ENCODE results near the gene ACTL9.
"Not testable (repeated sequence)": the region's sequence is repeated elsewhere in the genome, so short reads cannot be mapped to it uniquely, and the experiment has no call there.

Gene ACTL9, protein sequence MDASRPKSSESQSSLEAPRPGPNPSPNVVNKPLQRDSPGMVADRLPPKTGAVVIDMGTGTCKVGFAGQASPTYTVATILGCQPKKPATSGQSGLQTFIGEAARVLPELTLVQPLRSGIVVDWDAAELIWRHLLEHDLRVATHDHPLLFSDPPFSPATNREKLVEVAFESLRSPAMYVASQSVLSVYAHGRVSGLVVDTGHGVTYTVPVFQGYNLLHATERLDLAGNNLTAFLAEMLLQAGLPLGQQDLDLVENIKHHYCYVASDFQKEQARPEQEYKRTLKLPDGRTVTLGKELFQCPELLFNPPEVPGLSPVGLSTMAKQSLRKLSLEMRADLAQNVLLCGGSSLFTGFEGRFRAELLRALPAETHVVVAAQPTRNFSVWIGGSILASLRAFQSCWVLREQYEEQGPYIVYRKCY

DNA sequence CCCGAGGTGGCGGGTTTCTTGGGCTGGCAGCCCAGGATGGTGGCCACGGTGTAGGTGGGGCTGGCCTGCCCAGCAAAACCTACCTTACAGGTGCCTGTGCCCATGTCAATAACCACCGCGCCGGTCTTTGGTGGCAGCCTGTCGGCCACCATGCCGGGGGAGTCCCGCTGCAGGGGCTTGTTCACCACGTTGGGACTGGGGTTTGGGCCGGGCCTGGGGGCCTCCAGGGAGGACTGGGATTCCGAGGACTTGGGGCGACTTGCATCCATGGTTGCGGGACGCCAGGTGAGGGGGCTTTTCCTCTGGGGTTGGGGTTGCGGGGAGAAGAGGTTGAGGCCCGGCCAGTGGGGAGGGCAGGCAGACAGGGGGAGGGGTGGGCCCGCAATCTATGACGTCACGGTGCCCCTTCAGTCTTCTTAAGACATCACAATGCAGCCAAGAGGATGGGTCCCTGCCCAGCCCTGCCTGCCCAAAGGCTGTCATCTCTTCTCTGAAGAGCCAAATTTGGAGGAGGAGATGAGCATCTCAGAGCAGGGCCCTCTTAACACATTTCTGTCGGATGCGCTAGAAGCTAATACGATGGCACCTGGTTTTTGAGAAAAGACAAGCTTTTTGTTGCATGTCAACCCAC is at the start of gene ACTL9:
ACTL9 (minus strand) TSS at position 363 of the 631 bp plus-strand sequence; CDS start at position 269, 94 bp downstream.
- DNase-seq: no peak

DNA sequence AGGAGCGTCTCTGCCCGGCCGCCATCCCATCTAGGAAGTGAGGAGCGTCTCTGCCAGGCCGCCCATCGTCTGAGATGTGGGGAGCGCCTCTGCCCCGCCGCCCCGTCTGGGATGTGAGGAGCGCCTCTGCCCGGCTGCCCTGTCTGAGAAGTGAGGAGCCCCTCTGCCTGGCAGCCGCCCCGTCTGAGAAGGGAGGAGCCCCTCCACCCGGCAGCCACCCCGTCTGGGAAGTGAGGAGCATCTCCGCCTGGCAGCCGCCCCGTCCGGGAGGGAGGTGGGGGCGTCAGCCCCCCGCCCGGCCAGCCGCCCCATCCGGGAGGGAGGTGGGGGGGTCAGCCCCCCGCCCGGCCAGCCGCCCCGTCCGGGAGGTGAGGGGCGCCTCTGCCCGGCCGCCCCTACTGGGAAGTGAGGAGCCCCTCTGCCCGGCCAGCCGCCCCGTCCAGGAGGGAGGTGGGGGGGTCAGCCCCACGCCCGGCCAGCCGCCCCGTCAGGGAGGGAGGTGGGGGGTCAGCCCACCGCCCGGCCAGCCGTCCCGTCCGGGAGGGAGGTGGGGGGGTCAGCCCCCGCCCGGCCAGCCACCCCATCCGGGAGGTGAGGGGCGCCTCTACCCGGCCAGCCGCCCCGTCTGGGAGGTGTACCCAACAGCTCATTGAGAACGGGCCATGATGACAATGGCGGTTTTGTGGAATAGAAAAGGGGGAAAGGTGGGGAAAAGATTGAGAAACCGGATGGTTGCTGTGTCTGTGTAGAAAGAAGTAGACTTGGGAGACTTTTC is 40.9 kb upstream of the ACTL9 start:
- not testable (repeated sequence) for DNase-seq

GRCh38 chr19:8738377-8738776 is 39.8 kb upstream of the ACTL9 start:
- DNase-seq: no peak

DNA sequence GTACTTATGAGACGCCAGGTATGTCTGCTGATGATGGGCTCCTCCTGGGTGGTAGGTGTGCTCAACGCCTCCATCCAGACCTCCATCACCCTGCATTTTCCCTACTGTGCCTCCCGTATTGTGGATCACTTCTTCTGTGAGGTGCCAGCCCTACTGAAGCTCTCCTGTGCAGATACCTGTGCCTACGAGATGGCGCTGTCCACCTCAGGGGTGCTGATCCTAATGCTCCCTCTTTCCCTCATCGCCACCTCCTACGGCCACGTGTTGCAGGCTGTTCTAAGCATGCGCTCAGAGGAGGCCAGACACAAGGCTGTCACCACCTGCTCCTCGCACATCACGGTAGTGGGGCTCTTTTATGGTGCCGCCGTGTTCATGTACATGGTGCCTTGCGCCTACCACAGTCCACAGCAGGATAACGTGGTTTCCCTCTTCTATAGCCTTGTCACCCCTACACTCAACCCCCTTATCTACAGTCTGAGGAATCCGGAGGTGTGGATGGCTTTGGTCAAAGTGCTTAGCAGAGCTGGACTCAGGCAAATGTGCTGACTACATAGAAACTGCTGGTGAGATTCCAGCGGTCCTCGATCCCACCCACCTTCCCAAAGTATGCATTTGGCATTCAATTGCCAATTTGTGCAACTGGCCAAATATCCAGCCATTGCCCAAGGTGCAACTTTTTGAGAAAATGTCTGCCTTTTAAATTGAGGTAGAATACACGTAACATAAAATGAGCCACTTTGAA is 33.0 kb upstream of the ACTL9 start:
- no peak for DNase-seq

- DNase-seq: no peak
These were observed 25.7 kb upstream of the ACTL9 start for GRCh38 chr19:8724276-8724675.

DNA sequence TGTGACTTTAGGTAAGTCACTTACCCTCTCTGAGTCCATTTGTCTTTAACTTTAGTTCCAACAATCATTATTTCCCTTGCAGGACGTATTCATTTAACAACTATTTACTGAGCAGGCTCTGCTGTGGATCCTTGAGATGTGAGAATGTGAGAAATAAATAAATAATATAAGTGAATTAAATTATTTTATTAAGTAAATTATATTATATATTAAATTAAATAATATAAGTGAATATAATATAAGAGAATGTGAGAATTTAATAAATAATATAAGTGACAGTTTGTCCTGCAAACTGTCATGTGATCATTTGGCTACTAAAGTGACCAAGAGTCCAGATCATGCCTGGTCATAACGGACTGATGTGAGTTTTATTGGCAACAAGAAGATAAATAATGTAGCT is 23.4 kb upstream of the ACTL9 start:
- DNase-seq: no peak

GRCh38 chr19:8721334-8721733 is 22.7 kb upstream of the ACTL9 start, which contains the start of gene OR2Z1:
OR2Z1 (plus strand) TSS chr19:8721634; CDS start chr19:8731029, 9,395 bp downstream.
- DNase-seq: no peak

DNA sequence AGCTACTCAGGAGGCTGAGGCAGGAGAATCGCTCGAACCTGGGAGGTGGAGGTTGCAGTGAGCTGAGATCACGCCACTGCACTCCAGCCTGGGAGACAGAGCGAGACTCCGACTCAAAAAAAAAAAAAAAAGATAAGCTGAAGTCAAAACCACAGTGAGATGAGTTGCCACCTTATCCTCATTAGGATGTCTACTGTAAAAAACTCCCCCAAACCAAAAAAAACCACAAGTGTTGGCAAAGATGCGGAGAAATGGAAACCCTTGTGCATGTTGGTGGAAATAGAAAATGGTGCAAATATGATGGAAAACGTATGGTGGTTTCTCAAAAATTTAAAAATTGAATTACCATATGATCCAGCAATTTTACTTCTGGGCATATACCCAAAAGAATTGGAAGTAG is 11.7 kb upstream of the ACTL9 start:
- DNase-seq: not testable (repeated sequence)

- no peak for DNase-seq
These were observed 7.1 kb upstream of the ACTL9 start for GRCh38 chr19:8705742-8706141.

- not testable (repeated sequence) for DNase-seq
These were observed 6.7 kb upstream of the ACTL9 start for GRCh38 chr19:8705304-8705703.

DNA sequence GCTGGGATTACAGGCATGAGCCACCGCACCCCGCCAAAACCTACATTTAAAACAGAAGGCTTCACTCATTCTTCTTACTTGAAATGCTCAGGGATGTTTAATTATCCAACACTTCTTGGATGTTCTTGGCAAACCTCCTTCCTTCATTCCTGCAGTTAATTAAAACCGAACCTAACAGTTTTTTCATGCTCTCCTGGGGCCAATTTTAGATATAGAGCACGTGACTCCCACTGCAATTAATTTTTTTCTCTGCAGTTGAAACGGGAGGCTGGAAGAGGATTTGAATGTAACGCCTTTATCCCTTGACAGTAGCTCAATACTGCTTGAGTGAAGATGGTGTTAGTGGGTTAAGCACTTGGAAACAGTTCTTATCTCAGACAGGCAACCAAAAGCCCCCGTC is 4.6 kb upstream of the ACTL9 start:
- no peak for DNase-seq

DNA sequence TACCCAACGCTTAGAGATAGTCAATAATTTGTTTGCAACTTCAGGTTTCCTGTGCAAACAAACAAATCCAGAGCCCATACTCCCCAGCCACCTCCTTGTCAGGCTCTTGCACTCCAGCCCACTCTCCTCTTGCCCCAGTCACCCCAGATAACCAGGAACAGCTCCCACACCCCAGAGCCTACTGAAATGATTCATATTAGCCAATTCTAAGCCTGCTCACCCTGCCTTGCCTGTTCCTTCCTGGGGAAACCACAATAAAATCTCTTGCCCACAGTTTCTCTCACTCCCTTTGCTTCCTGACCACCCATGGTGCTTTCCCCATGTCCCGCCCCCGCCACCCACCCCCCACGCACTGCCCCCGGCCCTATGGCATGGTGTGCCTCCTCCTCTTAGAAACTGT is 3.8 kb upstream of the ACTL9 start:
- DNase-seq: no peak

DNA sequence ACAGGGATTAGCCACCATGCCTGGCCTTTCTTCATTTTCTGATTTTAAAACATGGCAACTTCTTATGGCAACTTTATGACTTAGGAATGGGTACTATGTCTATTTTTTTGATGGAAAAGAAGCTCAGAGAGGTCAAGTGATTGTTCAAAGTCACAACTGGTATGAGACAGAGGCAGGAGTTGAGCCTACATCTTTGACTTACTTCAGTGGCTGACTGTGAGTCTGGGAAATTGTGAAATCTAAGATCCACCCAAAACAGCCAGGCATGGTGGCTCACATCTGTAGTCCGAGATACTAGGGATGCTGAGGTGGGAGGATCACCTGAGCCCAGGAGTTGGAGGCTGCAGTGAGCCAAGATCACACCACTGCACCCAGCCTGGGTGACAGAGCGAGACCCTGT is 2.4 kb upstream of the ACTL9 start:
- no peak for DNase-seq

- DNase-seq: no peak
These were observed 1.3 kb upstream of the ACTL9 start for GRCh38 chr19:8699908-8700307.

- DNase-seq: no peak
These were observed 743 bp downstream of the ACTL9 start for GRCh38 chr19:8697671-8698432.

GRCh38 chr19:8696993-8697392 is 1.6 kb downstream of the ACTL9 start:
- DNase-seq: no peak

DNA sequence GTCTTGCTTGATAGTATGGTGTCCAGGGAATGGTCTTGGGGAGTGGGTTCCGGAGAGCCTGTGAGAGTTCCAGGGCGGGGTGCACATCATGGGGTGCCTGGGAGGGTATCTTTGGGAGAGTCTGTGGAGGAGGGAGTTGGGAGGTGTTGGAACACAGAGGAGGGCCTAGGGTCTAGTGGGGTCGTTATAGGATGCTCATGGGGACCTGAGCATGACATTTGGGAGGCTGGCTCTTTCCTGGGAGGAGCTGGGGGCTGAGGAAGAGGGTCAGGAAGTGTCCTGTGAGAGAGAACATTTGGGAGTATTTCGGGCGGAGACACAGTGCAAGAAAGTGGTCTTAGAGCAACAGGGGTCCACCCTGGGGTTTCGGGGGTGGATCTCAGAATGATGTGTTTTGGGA is 2.7 kb downstream of the ACTL9 start:
- DNase-seq: no peak

- no peak for DNase-seq
These were observed 3.1 kb downstream of the ACTL9 start for GRCh38 chr19:8695501-8695900.

DNA sequence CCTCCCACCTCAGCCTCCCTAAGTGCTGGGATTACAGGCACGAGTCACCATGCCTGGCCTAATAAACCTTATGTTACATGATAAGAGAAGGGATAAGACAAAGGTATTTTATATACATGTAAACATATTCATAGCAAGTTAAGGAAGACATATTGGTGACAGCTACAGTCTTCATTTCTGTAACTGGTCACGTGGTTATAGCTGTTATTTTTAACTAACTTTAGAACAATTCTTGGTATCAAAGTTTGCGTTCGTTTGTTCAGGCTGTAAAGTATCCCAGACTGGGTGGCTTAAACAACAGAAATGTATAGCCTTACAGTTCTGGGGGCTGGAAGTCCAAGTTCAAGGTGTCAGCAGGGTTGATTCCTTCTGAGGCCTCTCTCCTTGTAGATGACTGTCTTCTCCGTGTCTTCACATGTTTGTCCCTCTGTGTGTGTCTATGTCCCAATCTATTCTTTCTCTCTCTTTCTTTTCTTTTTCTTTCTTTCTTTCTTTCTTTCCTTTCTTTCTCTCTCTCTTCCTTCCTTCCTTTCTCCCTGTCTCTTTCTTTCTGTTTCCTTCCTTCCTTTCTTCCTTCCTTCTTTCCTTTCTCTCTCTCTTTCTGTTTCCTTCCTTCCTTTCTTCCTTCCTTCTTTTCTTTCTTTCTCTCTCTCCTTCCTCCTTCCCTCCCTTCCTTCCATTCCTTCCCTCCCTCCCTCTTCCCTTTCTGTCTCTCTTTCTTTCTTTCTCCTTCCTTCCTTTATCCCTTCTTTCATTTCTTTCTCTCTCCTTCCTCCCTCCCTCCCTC is 7.6 kb downstream of the ACTL9 start:
- no peak for DNase-seq

GRCh38 chr19:8688930-8689329 is 9.7 kb downstream of the ACTL9 start:
- DNase-seq: no peak

GRCh38 chr19:8686549-8686948 is 12.0 kb downstream of the ACTL9 start:
- DNase-seq: no peak
